ENCODE results near the gene PSTPIP1.

DNA sequence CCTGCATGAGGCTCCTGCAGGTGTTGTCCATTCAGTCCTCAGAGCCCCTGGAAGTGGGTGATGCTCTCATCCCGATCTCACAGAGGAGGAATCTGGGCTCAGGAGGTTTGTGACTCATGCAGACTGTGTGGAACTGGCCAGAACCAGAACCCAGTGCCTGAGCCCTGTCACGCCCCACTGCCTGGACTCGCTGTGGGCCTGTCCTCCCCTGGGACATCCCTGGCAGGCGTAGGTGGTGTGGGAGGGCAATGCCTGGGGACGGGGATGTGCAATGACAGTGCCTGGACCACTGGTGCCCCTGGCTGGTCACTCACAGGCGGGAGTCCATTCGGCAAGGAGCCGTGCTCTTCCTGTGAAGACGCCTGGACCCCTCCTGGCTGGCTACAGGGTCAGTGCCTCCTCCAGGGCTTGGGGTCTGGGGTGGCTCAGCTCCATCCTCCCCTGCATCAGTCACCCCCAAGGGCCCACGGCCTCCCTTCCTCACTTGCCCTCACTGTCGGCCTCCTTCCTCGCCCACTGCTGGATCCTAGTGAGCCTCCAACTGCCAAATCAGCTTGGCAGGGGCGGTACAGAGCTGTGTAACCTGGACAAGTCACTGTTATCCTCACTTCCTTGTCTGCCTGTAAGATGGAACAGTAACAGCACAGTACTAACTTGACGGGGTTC, 14.9 kb downstream of the PSTPIP1 start:
- TF ChIP-seq, protein P1, sequence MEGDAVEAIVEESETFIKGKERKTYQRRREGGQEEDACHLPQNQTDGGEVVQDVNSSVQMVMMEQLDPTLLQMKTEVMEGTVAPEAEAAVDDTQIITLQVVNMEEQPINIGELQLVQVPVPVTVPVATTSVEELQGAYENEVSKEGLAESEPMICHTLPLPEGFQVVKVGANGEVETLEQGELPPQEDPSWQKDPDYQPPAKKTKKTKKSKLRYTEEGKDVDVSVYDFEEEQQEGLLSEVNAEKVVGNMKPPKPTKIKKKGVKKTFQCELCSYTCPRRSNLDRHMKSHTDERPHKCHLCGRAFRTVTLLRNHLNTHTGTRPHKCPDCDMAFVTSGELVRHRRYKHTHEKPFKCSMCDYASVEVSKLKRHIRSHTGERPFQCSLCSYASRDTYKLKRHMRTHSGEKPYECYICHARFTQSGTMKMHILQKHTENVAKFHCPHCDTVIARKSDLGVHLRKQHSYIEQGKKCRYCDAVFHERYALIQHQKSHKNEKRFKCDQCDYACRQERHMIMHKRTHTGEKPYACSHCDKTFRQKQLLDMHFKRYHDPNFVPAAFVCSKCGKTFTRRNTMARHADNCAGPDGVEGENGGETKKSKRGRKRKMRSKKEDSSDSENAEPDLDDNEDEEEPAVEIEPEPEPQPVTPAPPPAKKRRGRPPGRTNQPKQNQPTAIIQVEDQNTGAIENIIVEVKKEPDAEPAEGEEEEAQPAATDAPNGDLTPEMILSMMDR (IDR thresholded peaks at IDR 0.05), result no peak
- no peak for TF ChIP-seq POLR2A (IDR thresholded peaks at IDR 0.05)

Measured in Peyer's patch (tissue), 4 donors.